Hindlimb muscle (tissue), 1 donor: ENCODE results near the gene ZCCHC4. TPM values are rescaled to one million over a fixed set of nuclear protein-coding genes. Genes with fewer than 3 reads are reported as not detected.
"Not testable (repeated sequence)": the region's sequence is repeated elsewhere in the genome, so short reads cannot be mapped to it uniquely, and the experiment has no call there.

Experiments
- DNase-seq: peaks from one replicate; pipeline ENCODE4 v3.0.0-alpha.2; 2013
- polyA plus RNA-seq: library from polyadenylated mRNA; unstranded; fragments of 120-200 nt; gene quantifications from one replicate; pipeline ENCODE4 v1.2.1, GENCODE V29; 2013; ENCODE audit not compliant: insufficient read length

ZCCHC4 gene
- polyA plus RNA-seq, 1 donor = 11.6 TPM

- no peak for DNase-seq
Observed at GRCh38 chr4:25320773-25321172, 8.2 kb downstream of the ZCCHC4 start.

- no peak for DNase-seq
Observed at GRCh38 chr4:25321703-25322102, 9.1 kb downstream of the ZCCHC4 start.

- not testable (repeated sequence) for DNase-seq
Observed at GRCh38 chr4:25328463-25328862, 15.9 kb downstream of the ZCCHC4 start.

GRCh38 chr4:25330335-25330734 is 17.8 kb downstream of the ZCCHC4 start:
- no peak for DNase-seq

GRCh38 chr4:25330905-25331808 is 18.6 kb downstream of the ZCCHC4 start:
- no peak for DNase-seq

- DNase-seq = no peak
Observed at GRCh38 chr4:25343671-25344070, 31.1 kb downstream of the ZCCHC4 start.

- DNase-seq = no peak
Observed at GRCh38 chr4:25345744-25346143, 33.2 kb downstream of the ZCCHC4 start.

GRCh38 chr4:25346913-25347312 is 34.3 kb downstream of the ZCCHC4 start:
- DNase-seq = no peak

- no peak for DNase-seq
Observed at GRCh38 chr4:25347473-25347872, 34.9 kb downstream of the ZCCHC4 start.

- no peak for DNase-seq
Observed at GRCh38 chr4:25347971-25348370, 35.4 kb downstream of the ZCCHC4 start.

- DNase-seq = no peak
Observed at GRCh38 chr4:25350561-25350960, 38.0 kb downstream of the ZCCHC4 start.

GRCh38 chr4:25351777-25352416 is 39.3 kb downstream of the ZCCHC4 start:
- DNase-seq = no peak

GRCh38 chr4:25356068-25356467 is 43.5 kb downstream of the ZCCHC4 start:
- DNase-seq = no peak

GRCh38 chr4:25358515-25359275 is 46.1 kb downstream of the ZCCHC4 start:
- DNase-seq = no peak

- DNase-seq = no peak
Observed at GRCh38 chr4:25361253-25361652, 48.7 kb downstream of the ZCCHC4 start.

- no peak for DNase-seq
Observed at GRCh38 chr4:25367004-25367621, 54.5 kb downstream of the ZCCHC4 start.

- DNase-seq = no peak
Observed at GRCh38 chr4:25367877-25368276, 55.3 kb downstream of the ZCCHC4 start.

GRCh38 chr4:25368315-25368714 is 55.7 kb downstream of the ZCCHC4 start:
- no peak for DNase-seq

- no peak for DNase-seq
Observed at GRCh38 chr4:25370242-25370641, 57.7 kb downstream of the ZCCHC4 start.

- not testable (repeated sequence) for DNase-seq
Observed at GRCh38 chr4:25372549-25372948, 60.0 kb downstream of the ZCCHC4 start.

GRCh38 chr4:25376754-25377571 is 64.4 kb downstream of the ZCCHC4 start, which contains the start of gene ANAPC4:
Gene ANAPC4 (plus strand): TSS chr4:25377263. CDS start chr4:25377428, 165 bp downstream.
- peak; percentile 91 for DNase-seq
